HEK293T (cell line): Measurements from ENCODE around the gene MBD3L5.
"Not testable (repeated sequence)": the region's sequence is repeated elsewhere in the genome, so short reads cannot be mapped to it uniquely, and the experiment has no call there.

Experiments
- FOXA1 ChIP-seq: fragments of 450-650 bp; IDR thresholded peaks from 2 replicates; pipeline ENCODE4 v1.6.1; 2016; ENCODE audit warnings: mild to moderate bottlenecking
- SP1 ChIP-seq: fragments of 450-650 bp; IDR thresholded peaks from 2 replicates; pipeline ENCODE4 v1.6.1; 2017

GRCh38 chr19:7040079-7040478, 9.7 kb downstream of the MBD3L5 start, which contains the start of gene MBD3L4:
- not testable (repeated sequence) for TF ChIP-seq SP1, FOXA1
